G401 (cell line): ENCODE data around the gene HIGD1A. TPM values are rescaled to one million over a fixed set of nuclear protein-coding genes. Genes with fewer than 3 reads are reported as not detected.
"Not testable (repeated sequence)": the region's sequence is repeated elsewhere in the genome, so short reads cannot be mapped to it uniquely, and the experiment has no call there.

ENCODE experiments used
- DNase-seq: peaks from one replicate; pipeline ENCODE4 v3.0.0-alpha.2; 2015; ENCODE audit warnings: low spot score
- in situ Hi-C: cut with HindIII; loops from 2 replicates; pipeline ENCODE4 v1.10.0; 2016; ENCODE audit warnings: low sequenced_read_pairs, mixed read lengths
- total RNA-seq: library from RNA; depleted of rRNA; stranded (reverse); fragments of >200 nt; shearing (Covaris generic); gene quantifications from 2 replicates; pipeline ENCODE4 v1.2.3, GENCODE V29; 2014

Gene HIGD1A
- total RNA-seq, 1 experiment from 2014 or later = 240 TPM

DNA sequence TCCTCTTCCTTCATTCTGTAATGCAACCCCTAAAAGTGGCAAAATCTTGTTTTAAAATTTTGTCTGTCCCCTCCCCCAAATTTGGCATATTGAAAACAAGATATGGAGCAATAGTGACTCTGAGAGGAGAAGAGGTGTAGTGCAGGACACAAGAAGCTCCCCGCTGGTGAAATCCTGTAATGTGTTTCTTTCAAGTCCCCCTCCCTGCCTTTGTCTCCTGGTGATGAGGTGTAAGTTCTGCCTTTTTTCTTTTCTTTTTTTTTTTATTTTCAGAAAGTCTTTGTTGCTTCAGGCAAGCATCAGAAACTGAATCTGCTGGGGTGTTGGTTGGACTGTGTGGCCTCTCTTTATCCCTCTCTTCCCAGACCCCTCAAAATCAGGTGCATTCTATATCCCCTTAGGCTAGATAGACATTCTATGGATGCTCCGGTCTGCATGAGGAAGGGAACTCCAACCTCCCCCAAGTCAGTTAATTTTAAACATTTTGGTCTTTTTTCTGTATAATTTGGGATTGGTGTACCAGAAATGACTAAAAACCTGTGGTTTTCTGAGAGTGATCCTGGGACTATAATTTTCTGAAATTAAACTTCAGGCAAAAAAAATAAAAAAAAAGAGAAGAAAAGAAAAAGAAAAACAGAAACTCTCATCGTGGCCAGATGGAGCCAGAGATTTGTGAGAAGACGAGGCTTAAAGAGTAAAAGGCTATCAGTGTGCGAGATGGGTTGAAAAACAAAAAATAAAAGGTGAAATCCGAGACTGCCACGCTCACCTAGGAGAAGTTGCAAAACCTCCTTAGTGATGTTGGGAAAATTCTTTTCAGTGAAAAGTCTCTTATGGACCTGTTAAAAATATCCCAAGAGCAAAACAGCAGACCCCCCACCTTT, 26.4 kb upstream of the HIGD1A start:
- in situ Hi-C loops = no loop called here
- DNase-seq = peak; percentile 3

DNA sequence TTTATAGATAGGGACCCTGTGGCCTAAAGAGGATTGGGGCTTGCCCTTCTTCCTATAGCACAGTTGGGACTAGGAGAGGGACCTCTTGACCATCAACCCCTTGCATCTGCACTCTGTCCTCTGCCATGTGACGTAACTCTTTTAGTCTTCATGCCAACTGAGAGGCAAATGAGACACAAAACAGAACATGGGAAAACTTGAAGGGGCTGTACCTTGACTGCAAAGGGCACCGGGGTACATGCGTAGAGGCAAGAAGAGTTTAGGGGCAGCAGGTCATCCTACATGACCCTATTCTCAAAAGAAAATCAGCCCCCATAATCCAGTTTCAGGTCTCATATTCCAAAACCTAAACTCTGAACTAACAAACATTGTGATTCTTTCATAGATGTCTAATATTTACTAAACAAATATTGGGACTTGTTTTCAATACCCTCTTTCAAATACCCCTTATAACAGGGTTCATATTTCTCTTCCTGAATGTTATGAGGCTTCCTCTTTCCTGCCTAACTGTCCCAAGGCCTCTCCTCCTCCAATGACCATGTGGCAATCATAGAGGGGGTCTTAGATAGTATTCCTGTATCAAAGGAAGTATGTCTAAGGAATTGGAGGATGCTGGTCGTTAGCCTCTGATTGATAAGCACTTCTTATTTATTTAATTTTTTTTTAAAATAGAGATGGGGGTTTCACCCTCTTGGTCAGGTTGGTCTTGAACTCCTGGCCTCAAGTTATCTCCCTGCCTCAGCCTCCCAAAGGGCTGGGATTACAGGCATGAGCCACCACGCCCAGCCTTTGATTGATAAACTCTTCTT, 25.5 kb upstream of the HIGD1A start:
- in situ Hi-C loops = no loop called here
- no peak for DNase-seq

DNA sequence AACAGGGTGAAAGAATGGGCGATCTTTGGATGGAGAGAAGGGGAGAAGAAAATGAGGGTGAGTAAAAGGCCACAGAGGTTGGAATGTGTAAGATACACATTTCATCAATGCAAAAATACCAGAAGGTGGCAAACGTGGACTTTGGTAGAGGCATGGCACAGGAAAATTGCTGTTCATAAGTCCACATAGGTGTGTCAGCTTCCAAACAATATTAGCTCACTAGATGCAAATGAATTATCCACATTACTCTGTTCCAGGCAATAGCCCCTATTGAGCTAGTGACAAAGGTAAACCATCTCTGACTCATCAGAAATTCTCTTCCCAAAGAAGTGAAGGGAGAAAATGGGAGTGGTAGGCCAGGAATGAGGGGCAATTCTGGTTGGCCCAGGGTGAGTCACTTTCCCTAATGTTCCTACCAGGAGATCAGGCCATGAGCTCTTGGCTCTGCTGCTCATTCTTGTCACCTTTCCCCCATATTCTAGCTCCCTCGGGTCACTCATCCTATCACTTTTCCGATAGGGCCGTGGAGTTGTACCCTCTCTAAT, 24.9 kb upstream of the HIGD1A start:
- DNase-seq = no peak

DNA sequence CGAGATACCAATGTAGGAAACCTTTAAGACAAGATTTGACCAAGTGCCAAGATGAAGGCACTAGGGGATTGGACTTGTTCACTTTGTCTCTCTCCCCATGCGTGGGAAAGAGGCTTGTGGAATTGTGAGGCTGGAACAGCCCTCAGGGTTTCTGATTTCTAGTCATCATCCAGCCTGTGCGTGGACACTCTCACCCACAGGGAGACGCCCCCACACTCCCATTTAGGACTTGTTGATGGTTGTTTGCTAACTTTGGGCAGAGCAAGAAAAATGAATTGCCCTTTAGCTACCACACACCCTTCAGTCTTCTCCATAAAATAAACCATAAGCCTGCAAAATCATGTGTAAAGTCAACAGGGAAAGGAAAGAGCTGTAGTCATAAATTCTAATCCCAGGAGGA, 23.4 kb upstream of the HIGD1A start:
- in situ Hi-C loops = no loop called here
- no peak for DNase-seq

More for the DNA sequence above, 24.9 kb upstream of the HIGD1A start:
- in situ Hi-C loops = no loop called here

DNA sequence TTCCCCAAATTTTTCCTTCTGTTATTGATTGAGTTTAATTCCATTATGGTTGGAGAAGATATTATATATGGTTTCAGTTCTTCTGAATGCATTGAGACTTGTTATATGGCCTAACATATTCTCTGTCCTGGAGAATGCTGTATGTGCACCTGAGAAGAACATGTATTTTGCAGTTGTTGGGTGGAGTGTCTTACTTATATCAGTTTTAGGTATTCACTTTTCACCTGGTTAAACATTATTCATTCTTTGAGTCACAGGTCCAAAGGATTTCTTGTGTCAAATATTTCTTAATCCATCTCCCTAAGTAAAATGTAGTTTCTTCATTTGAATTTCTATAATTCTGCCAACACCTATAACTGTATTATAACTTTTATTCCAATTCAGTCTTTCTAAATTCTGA, 22.7 kb upstream of the HIGD1A start:
- no peak for DNase-seq
- in situ Hi-C loops = no loop called here

DNA sequence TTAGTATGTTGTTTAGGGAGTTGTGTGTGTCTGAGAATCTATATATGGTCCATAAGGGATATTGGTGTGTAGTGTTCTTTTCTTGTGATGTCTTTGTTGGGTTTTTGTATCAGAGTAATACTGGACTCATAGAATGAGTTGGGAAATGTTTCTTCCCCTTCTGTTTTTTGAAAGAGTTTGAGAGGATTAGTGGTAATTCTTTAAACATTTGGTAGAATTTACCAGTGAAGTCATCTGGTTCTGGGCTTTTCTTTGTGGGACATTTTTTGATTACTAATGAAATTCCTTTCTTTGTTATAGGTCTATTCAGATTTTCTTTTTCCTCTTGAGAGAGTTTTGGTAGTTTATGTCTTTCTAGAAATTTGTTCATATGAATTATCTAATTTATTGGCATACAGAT, 21.9 kb upstream of the HIGD1A start:
- in situ Hi-C loops = no loop called here

DNA sequence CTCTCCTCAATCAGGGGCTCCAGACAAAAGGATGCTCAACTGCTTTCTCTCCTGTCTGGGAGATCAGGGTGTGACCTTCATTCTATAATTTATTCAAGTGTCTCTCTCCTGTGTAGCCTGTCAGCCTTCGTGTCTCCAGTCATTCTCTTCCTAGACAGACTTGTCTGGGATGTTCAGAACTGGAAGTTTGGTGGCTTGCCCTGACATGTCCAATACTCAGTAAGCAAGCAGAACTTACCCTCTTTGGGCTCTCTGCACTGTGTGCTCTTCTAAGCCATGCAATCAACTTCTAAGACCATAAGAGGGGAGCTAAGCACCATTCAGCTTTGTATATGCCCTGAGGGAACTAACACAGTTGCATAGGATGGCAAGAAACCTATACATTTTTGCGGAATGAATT, 19.1 kb upstream of the HIGD1A start:
- in situ Hi-C loops = no loop called here

More for the DNA sequence above, 21.9 kb upstream of the HIGD1A start:
- no peak for DNase-seq

DNA sequence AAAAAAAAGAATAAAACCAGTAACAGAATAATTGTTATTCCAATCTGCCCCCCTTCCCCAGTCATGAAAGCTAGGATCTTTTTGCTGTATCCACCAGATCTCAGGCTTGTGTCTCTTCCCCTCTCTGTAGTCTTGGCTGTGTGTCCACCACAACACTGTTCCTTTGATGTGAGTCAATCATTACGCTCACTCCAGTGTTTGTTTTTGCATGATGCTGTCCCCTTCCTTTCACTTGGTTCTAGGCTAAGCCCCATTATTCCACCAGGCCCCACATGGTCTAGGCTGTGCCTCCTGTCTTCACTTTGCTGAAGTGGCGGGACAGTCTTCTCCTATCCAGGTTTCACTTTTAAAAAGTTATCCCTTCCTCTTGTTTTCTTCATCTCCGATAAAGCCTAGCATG, 18.5 kb upstream of the HIGD1A start:
- DNase-seq = no peak
- in situ Hi-C loops = no loop called here

More for the DNA sequence above, 19.1 kb upstream of the HIGD1A start:
- no peak for DNase-seq

DNA sequence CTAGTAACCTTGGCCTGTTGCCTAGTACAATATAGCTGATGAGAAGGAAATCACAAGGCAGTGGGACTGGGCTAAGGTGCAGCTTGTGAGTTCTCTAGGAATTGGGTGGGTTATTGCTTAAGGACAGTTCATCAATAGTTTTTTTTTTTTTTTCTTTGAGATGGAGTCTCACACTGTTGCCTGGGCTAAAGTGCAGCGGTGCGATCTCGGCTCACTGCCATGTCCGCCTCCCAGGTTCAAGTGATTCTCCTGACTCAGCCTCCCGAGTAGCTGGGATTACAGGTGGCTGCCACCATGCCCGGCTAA, 16.4 kb upstream of the HIGD1A start:
- in situ Hi-C loops = no loop called here
- DNase-seq = no peak

DNA sequence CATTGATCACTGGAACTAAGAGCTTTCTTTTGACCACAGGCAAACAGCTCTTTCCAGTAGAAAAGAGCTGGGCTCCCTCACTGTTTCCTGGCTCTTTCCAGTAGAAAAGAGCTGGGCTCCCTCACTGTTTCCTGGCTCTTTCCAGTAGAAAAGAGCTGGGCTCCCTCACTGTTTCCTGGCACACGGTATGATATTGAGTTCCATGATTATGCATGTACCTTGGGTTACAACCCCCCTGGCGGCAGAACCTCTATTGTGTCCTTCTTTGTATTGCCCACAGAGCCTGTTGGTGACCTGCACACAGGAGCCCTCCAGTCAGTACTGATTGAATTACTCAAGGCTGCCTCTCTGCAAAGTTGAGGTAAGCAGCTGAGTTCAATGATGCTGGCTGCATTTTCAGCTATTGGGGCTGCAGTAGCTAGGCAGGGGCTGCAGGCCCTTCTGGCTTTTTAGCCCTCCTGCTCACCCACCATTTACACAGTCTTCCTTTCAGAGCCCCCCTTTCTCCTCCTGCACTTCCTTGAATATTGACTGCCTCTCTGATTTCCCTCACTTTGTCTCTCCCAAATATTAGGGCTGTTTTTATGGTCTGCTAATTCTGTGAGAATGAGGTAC, 15.2 kb upstream of the HIGD1A start:
- no peak for DNase-seq
- in situ Hi-C loops = no loop called here

DNA sequence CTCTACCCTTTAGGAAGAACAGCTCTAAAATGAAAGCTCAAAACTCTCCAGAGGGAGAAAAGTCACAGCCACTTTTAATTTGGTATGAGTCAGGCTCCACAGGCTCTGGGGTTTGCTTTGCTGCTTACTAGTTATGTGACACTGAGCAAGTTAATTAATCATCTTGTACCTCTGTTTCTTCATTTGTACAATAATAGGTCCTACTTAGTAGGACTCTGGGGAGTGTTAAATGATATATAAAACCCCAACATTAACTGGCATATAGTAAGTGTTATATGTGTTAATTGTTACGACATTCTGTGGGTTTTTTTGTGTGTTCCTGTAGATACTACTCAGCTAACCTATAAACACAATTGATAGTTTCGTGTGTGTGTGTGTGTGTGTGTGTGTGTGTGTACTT, 11.5 kb upstream of the HIGD1A start:
- in situ Hi-C loops = no loop called here

DNA sequence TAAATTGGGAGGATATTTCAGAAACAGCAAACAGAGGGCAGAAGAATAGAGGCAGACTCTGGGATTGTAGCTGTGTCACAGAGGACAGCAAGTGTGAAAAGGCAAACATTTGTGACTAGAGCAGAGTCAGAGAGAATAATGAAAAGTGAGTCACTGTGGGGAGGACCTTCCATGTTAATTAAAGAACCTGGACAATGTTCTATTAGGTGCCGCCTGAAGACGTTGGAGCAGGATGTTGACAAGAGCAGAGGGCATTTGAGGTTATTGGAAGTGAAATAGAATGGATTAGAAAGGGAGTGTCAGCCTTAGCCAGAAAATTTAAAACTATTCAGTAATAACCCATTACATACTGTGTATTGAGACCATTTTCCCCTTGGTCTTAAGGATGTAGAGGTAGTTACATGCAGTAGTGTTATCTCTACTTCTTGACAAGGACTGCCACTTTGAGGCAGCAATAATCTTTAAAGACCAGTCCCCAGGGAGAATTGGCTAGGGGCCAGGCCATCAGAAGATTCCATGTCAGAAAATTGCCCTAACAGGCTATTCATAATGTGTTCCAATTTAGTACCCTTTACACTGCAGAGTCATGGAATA, 10.7 kb upstream of the HIGD1A start:
- in situ Hi-C loops = no loop called here
- no peak for DNase-seq

More for the DNA sequence above, 11.5 kb upstream of the HIGD1A start:
- DNase-seq = no peak

DNA sequence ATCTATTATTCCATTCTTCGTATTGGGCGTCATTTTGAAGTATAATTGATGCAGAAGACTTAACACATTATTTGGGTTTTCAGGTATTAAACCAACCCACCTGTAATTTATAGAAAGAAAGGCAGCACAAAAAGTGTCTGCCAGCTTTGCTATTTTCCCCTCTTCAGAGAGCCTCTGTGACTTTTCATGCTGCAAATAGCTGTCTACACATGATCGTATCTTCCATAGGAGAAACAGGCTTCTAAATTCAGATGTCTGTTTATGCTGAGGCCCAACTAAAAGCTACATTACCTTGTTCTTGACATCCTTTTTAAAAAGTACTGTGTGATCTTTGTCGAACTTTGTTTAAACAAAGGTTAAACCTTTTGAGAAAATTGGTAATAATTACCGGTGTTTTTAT, 10.0 kb upstream of the HIGD1A start:
- in situ Hi-C loops = no loop called here

DNA sequence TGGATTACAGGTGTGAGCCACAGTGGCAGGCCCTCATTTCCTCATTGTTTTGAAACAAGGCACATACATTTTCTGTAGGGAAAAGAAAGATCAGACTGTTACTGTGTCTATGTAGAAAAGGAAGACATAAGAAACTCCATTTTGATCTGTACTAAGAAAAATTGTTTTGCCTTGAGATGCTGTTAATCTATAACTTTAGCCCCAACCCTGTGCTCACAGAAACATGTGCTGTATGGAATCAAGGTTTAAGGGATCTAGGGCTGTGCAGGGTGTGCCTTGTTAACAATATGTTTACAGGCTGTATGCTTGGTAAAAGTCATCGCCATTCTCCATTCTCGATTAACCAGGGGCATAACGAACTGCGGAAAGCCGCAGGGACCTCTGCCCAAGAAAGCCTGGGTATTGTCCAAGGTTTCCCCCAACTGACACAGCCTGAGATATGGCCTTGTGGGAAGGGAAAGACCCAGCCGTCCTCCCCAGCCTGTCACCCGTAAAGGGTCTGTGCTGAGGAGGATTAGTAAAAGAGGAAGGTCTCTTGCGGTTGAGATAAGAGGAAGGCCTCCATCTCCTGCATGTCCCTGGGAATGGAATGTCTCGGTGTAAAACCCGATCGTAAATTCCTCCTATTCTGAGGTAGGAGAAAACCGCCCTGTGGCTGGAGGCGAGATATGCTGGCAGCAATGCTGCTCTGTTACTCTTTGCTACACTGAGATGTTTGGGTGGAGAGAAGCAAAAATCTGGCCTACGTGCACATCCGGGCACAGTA, 7.0 kb upstream of the HIGD1A start:
- DNase-seq, in situ Hi-C loops: not testable (repeated sequence)

More for the DNA sequence above, 10.0 kb upstream of the HIGD1A start:
- no peak for DNase-seq

DNA sequence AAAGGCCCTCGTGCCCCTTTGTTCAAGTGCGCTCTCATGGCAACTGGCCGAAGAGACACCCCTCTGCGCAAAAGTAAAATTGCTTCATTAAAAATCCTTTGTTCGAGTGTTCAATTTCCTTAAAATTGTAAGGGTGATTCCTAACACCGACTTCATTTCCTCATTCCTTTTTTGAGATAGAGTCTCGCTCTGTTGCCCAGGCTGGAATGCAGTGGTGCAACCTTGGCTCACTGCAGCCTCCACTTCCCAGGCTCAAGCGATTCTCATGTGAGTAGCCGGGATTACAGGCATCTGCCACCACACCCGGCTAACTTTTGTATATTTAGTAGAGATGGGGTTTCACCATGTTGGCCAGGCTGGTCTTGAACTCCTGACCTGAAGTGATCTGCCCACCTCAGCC, 6.4 kb upstream of the HIGD1A start:
- in situ Hi-C loops, DNase-seq: not testable (repeated sequence)

DNA sequence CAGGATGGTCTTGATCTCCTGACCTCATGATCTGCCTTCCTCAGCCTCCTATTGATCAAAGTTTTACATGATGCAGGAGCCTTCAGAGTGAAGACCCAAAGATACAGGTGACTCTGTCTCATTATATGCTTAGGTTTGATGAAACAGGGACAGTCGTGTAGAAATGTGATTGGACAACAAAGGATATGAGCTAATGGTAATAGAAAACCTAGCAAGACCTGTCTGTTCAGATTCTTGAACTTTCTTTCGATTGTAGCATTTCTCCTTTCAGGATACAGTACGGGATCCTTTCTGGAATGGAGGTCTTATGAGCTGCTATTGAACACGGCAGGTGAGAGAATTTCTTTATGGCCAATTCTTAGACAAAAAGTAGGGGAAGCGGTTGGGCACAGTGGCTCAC, 4.9 kb upstream of the HIGD1A start, which contains the start of gene ACKR2:
TSS of gene ACKR2 (plus strand) at position 244 of the 400 bp plus-strand sequence. CDS start 55,058 bp downstream, outside the sequence.
- no peak for DNase-seq
- in situ Hi-C loops = no loop called here

DNA sequence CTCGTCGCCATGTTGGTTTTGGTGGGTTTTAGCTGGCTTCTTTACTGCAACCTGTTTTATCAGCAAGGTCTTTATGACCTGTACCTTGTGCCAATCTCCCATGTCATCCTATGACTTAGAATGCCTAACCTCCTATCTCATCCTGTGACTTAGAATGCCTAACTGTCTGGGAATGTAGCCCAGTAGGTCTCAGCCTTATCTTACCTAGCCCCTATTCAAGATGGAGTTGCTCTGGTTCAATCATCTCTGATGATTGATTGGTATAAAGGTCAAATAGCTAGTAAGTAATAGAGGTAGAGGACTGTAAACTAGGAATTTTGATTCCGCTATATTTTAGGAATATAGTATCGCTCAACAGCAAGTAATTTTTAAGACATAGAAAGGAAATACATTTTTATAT, 3.6 kb upstream of the HIGD1A start:
- in situ Hi-C loops = no loop called here
- DNase-seq = no peak

DNA sequence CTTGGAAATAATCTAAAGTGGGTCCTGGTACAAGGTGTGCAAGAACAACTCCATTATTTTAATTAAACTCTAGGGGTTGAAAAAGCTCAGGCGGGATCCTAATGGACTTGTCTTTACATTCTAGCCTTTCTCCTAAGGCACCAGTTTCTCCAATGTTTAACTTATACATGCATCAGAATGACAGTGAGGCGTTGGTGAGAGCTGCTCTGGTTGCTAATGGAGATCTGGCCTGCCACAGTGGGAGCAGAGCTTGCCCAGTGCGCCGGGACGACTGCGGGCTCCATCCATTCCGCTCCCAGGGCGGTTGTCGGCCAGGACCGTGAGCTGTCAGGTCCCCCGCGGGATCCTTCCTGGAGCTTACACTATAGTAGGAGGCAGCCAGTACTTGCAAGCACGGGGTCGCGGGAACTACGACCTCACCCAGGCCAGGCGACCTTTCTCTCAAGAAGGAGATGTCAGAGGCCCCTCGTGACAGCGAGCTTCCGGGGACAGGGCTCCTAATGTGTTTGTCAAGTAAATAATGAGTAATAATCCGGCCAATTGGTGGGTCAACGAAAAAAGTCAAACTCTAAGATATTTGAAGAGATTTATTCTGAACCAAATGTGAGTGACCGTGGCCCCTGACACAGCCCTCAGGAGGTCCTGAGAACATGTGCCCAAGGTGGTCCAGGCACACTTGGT, 991 bp upstream of the HIGD1A start:
- DNase-seq = peak; percentile 46
- in situ Hi-C loops = no loop called here
